Glomerular endothelial cell (primary cell): ENCODE measurements around the gene RAB27B. TPM values are rescaled to one million over a fixed set of nuclear protein-coding genes. Genes with fewer than 3 reads are reported as not detected.

Experiments used
- DNase-seq: peaks from one replicate; pipeline ENCODE4 v3.0.0-alpha.2; 2011; ENCODE audit warnings: low read depth, low spot score; ENCODE audit errors: extremely low read depth
- total RNA-seq: library from RNA; depleted of rRNA; stranded (reverse); fragments of >200 nt; gene quantifications from 2 replicates; pipeline ENCODE4 v1.2.3, GENCODE V29; 2015

RAB27B gene
- total RNA-seq, 1 donor from 2014 or later, result 0.99 TPM

GRCh38 chr18:54859667-54860421, 31.6 kb downstream of the RAB27B start:
- DNase-seq, result no peak

GRCh38 chr18:54860941-54861340, 32.7 kb downstream of the RAB27B start:
- no peak for DNase-seq

GRCh38 chr18:54867131-54867530, 38.9 kb downstream of the RAB27B start:
- DNase-seq, result no peak

- DNase-seq, result no peak
Observed at GRCh38 chr18:54871231-54871630, 43.0 kb downstream of the RAB27B start.

GRCh38 chr18:54872681-54873080, 44.4 kb downstream of the RAB27B start:
- no peak for DNase-seq

GRCh38 chr18:54873884-54874255, 45.6 kb downstream of the RAB27B start:
- no peak for DNase-seq

- no peak for DNase-seq
Observed at GRCh38 chr18:54875063-54875462, 46.8 kb downstream of the RAB27B start.

GRCh38 chr18:54877076-54877475, 48.8 kb downstream of the RAB27B start:
- DNase-seq, result no peak

GRCh38 chr18:54878159-54878622, 49.9 kb downstream of the RAB27B start:
- DNase-seq, result no peak

- DNase-seq, result no peak
Observed at GRCh38 chr18:54878659-54879358, 50.5 kb downstream of the RAB27B start.

- DNase-seq, result no peak
Observed at GRCh38 chr18:54879691-54880090, 51.4 kb downstream of the RAB27B start.

GRCh38 chr18:54880395-54881105, 52.3 kb downstream of the RAB27B start:
- DNase-seq, result no peak

GRCh38 chr18:54881229-54881768, 53.0 kb downstream of the RAB27B start:
- no peak for DNase-seq

GRCh38 chr18:54882318-54882717, 54.0 kb downstream of the RAB27B start:
- DNase-seq, result no peak

- no peak for DNase-seq
Observed at GRCh38 chr18:54883816-54884604, 55.7 kb downstream of the RAB27B start.

GRCh38 chr18:54888378-54888777, 60.1 kb downstream of the RAB27B start:
- no peak for DNase-seq

GRCh38 chr18:54888933-54889332, 60.7 kb downstream of the RAB27B start:
- DNase-seq, result no peak

GRCh38 chr18:54899500-54899899, 71.2 kb downstream of the RAB27B start:
- no peak for DNase-seq

- DNase-seq, result no peak
Observed at GRCh38 chr18:54900290-54900689, 72.0 kb downstream of the RAB27B start.

- DNase-seq, result no peak
Observed at GRCh38 chr18:54904581-54904980, 76.3 kb downstream of the RAB27B start.

- DNase-seq, result no peak
Observed at GRCh38 chr18:54905629-54906028, 77.4 kb downstream of the RAB27B start.
